Uterus (tissue), 2 donors: ENCODE data around the gene FCHSD2.

Source experiments
- CTCF ChIP-seq, 4 experiments: fragments of 200-600 bp in 2 of 4; fragments of 450-650 bp in 2 of 4; sonication (generic) in 2 of 4; IDR thresholded peaks; one replicate each; pipeline ENCODE4 v1.5.1; 2016 to 2019; ENCODE audit warnings: antibody characterized with exemption in 4 of 4, mild to moderate bottlenecking in 2 of 4, moderate library complexity in 1 of 4
- POLR2A ChIP-seq, 2 donors: fragments of 450-650 bp; IDR thresholded peaks; one replicate each; pipeline ENCODE4 v1.6.1; 2016; ENCODE audit warnings: antibody characterized with exemption in 2 of 2, mild to moderate bottlenecking in 1 of 2, moderate library complexity in 1 of 2

DNA sequence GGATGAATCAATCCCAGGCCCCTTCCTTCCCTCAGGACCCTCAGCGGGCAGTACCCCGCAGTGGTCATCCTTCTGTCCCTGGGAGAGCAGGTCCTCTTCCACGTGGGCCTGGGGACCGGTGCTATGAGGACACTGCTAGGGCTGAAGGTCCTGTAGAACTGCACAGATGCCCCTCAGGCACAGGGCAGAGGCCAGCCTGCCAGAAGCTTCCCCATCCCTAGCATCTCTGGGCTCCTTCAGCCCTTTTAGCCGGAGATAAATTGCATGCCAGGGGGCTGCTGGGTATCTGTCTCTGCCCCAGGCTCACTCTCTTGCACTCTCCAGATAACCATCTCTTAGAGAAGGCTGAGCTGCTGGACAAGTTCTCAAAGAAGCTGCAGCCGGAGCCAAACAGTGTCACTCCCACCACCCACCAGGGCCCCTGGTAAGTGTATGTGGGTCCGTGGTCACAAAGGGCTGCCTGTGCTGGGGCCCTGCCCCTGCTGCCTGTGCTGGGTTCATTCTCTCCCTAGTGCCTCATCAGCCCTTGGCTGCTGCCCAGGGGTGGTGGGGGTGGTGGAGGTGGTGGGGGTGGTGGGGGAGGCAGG lies 325.6 kb downstream of the FCHSD2 start:
- no peak for TF ChIP-seq CTCF (IDR thresholded peaks at IDR 0.05)
- TF ChIP-seq POLR2A (IDR thresholded peaks at IDR 0.05), result no peak
